GM12864 (cell line): ENCODE measurements around the gene TAGAP.

Source experiments
- DNase-seq: peaks from one replicate; pipeline ENCODE4 v3.0.0-alpha.2; 2011; ENCODE audit warnings: low read depth
- H3K4me3 ChIP-seq: 2 replicates; pipeline ENCODE4 v1.5.1; 2011; ENCODE audit warnings: mild to moderate bottlenecking, low read depth, low read length, control low read depth
- CTCF ChIP-seq: IDR thresholded peaks from 2 replicates; pipeline ENCODE4 v1.5.1; 2011; ENCODE audit warnings: low read depth, mild to moderate bottlenecking, moderate library complexity, low read length, control low read depth, inconsistent platforms; ENCODE audit errors: missing control alignments

Gene TAGAP

GRCh38 chr6:159079367-159079766, 34.6 kb upstream of the TAGAP start:
- no peak for TF ChIP-seq CTCF
- no peak overlapping the region for H3K4me3 ChIP-seq
- DNase-seq: no peak

DNA sequence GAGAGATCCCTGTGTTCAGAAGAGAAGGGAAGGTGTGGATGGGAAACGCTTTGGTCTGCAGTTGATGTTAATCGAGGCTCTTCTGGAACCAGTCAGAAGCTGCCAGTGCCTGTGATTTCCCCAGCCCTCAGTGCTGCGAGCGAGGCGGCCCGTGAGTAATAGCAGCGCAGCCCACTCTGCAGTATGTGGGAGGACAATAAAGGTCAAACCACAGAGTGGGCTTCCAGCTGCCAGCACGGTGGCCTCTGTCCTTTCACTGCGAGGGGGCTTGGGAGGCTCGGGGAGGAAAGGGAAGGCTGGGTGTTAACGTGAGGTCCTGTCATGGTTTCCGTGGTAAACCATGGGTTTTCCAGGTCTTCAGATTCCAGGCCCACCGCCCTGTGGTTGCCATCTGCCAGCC, 32.3 kb upstream of the TAGAP start:
- TF ChIP-seq CTCF: no peak
- DNase-seq: no peak
- no peak overlapping the region for H3K4me3 ChIP-seq

DNA sequence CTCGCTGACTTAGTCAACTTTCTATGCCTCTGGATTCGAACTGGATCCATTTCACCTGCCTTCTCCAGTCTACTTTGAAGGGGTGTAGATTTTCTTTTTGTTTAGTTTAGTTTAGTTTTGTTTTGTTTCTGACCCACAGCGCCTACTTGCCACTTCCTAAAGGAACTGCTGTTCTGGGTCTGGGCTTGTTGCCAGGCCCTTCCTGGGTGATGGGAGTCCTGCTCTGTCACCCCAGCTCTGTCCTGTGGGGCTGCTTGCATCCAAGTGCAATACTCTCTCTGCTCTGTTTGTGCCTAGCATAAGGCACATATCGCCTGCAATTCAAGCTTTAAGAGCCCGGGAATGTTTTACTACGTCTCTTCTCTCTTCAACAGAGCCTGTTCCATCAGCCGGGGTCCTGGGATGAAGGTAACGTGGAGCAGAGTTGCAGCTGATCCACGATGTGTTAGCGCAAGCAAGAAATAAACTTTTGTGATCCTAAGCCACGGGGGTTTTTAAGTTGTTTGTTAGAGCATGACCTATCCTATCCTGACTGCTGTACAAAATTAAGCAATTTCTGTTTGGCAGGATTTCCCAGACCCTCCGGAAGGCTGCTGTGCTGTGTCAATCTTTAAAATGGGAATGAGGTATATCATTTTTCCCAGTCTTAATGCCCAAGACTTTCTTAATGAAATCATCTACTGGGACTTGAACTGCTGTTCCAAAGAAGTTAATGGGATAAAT, 30.9 kb upstream of the TAGAP start:
- no peak overlapping the region for H3K4me3 ChIP-seq
- DNase-seq: no peak
- no peak for TF ChIP-seq CTCF

- DNase-seq: no peak
- TF ChIP-seq CTCF: no peak
Measured at GRCh38 chr6:159074876-159075275, 30.1 kb upstream of the TAGAP start.

DNA sequence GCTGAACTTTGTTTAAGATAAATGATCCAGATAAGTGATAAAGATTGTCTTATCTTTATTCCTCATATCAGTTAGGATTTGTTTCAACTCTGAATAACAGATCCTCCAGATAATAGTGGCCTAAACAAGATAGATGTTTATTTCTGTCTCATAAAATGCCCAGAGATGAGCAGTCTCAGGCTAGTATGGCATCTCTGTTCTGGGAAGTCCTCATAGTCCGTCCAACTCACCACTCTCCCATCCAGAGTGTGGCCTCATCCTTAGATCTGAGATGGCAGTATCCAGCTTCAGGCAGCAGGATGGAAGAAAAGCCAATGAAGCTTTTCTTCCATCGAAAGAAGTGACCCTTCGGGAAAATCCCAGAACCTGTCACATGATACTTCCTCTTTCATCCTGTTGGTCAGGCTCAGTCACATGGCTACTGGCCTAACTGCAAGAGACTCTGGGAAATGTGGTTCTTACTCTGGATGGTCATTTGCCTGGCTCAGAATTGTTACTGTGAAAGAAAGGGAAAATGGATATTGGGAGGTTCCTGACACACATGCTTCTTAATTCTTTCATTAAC, 29.4 kb upstream of the TAGAP start:
- H3K4me3 ChIP-seq: no peak overlapping the region
- TF ChIP-seq CTCF: no peak
- no peak for DNase-seq

More at GRCh38 chr6:159074876-159075275, 30.1 kb upstream of the TAGAP start:
- H3K4me3 ChIP-seq: no peak overlapping the region

DNA sequence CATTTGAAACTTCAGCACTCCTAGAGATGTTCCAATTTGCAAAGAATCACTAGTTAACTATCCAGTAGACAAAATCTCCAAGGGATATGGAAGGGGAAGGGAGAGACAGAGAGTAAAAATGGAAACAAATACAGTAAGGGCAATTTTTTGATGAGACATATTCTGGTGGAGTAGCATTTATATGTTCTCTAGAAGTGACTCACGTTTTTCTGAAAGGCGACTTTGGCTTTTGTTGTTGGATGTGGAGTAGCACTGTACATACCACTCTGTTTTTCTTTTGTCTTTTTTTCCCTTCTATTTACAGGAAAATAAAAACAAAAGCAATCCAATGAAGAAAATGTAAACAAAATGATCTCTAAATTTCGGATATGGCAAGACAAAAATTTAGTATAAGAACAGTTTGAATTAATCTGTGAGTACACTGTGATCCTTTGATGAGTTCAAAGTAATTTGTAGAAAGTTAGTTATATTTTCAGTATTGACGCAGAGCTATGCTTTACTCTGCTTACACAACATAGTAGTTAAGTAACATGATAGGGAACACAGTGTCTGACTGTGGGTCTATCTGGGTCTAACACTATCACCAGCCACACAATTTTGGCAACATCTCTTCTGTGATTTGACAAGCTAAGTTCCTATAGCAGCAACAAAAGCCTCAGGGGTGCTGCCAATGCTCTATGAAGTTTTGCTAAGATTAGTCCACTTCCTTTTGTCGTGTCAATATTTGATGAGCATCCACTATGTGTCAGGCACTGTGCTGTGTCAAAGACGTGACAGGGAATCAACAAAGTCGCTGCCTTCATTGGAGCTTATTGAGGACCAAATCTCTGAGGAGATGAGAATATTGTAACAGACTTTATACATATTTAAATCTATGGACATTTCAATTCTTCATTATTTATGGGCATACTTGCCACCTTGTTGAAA, 27.3 kb upstream of the TAGAP start:
- DNase-seq: no peak
- TF ChIP-seq CTCF: no peak
- no peak overlapping the region for H3K4me3 ChIP-seq
